ENCODE data around the gene SOAT1. TPM values are rescaled to one million over a fixed set of nuclear protein-coding genes. Genes with fewer than 3 reads are reported as not detected.

SOAT1 gene
- total and polyA plus RNA-seq, 2 of the 4 experiments (the other 2 are of a cell fraction): 19.5 to 19.8 TPM

GRCh38 chr1:179278920-179279319 lies 14.7 kb upstream of the SOAT1 start:
- Histone ChIP-seq H3K27me3 (ENCODE audit: control insufficient read depth, insufficient read depth, low read length) (no peaks in the 10 kb centered on the region), H3K9me3 (ENCODE audit: control insufficient read depth, insufficient read depth, low read length) (peaks cover 4% of the 10 kb centered on the region), H3K27ac (ENCODE audit: insufficient read depth, low read length) (no peak overlapping the region), H2BK15ac (ENCODE audit: low read depth, low read length) (no peak overlapping the region), H3K9me1 (ENCODE audit: insufficient read depth, low read length) (no peaks in the 10 kb centered on the region), H3K4me3 (ENCODE audit: insufficient read depth, low read depth, low read length) (no peak overlapping the region), H3K4me1 (ENCODE audit: control insufficient read depth, insufficient read depth, low read length) (no peaks in the 10 kb centered on the region), H4K91ac (ENCODE audit: insufficient read depth, low read depth, low read length) (no peak overlapping the region), H2BK120ac (ENCODE audit: low read depth, low read length) (no peak overlapping the region), H4K20me1 (ENCODE audit: insufficient read depth, low read length) (no peaks in the 10 kb centered on the region), H3K79me1 (ENCODE audit: low read depth in 1 of 2, low read length in 2 of 2) (no peaks in the 10 kb centered on the region), H2AFZ (replicated peaks; ENCODE audit: low read length, poor library complexity) (no peak overlapping the region), H2AK5ac (ENCODE audit: low read depth, low read length) (no peak overlapping the region), H3K36me3 (ENCODE audit: control insufficient read depth, insufficient read depth, low read length) (no peaks in the 10 kb centered on the region), H4K5ac (ENCODE audit: low read depth, low read length) (no peak overlapping the region), H3K9ac (ENCODE audit: low read depth, low read length) (no peak overlapping the region), H2BK5ac (ENCODE audit: low read depth, low read length, poor library complexity, severe bottlenecking) (no peak overlapping the region), H3K23ac (ENCODE audit: low read depth, low read length) (no peak overlapping the region), H3K18ac (ENCODE audit: low read depth, low read length) (no peak overlapping the region), H3K4ac (ENCODE audit: low read depth, low read length) (no peak overlapping the region), H3K14ac (replicated peaks; ENCODE audit: low read depth, low read length) (no peak overlapping the region), H2AK9ac (replicated peaks; ENCODE audit: low read depth, low read length, poor library complexity) (no peak overlapping the region), H3K56ac (ENCODE audit: extremely low read depth, insufficient read depth, low read length) (no peak overlapping the region), H2BK20ac (ENCODE audit: low read depth, low read length) (no peak overlapping the region), H4K8ac (ENCODE audit: low read depth in 2 of 2, low read length in 2 of 2) (no peak overlapping the region), H3K4me2 (ENCODE audit: low read depth, low read length) (no peak overlapping the region)
- intact Hi-C loops (cut with micrococcal nuclease) (no loop called here), dilution Hi-C loops (cut with HindIII; ENCODE audit: low sequenced_read_pairs, unreplicated experiment) (no loop called here), in situ Hi-C loops (cut with MboI; ENCODE audit: low sequenced_read_pairs) (no loop called here)
- ChIA-PET POLR2A (ENCODE audit: unreplicated experiment) (interaction anchor here (0.6 to 0.7 kb wide), 2 partner anchors 27 to 854 kb away, joined by 3 to 6 read pairs; no protein-coding TSS in a partner anchor), CTCF (no interaction called here)
- no peak for DNase-seq
- 40% methylated on average over 1 of the region's 5 CpGs; no CpG with 5 or more reads in 1 of the 2 experiments for WGBS, 2 experiments (ENCODE audit: extremely low coverage in 2 of 2, insufficient read length in 1 of 2)
- TF ChIP-seq ELK1 (IDR thresholded peaks at IDR 0.05; ENCODE audit: borderline replicate concordance, low read depth, low read length) (no peak), CEBPB (IDR thresholded peaks at IDR 0.05; ENCODE audit: low read depth, low read length) (no peak), NFE2L2 (IDR thresholded peaks at IDR 0.05; ENCODE audit: low read depth, low read length) (no peak), MAFK (IDR thresholded peaks at IDR 0.05; ENCODE audit: low read depth, low read length) (no peak), RFX5 (IDR thresholded peaks at IDR 0.05; ENCODE audit: low read depth, low read length) (no peak), CTCF (conservative IDR thresholded peaks at IDR 0.05; ENCODE audit: low read depth, low read length) (no peak), SMC3 (IDR thresholded peaks at IDR 0.05; ENCODE audit: low read depth, low read length) (no peak), MAZ (IDR thresholded peaks at IDR 0.05; ENCODE audit: borderline replicate concordance, low read depth, low read length) (no peak), USF2 (IDR thresholded peaks at IDR 0.05; ENCODE audit: low read depth, low read length) (no peak)
- no peak for ATAC-seq (ENCODE audit: low read depth)
- BruUV-seq (replicated peaks): no TSS peak
